Measurements from ENCODE around the gene WDR18.
"Not testable (repeated sequence)": the region's sequence is repeated elsewhere in the genome, so short reads cannot be mapped to it uniquely, and the experiment has no call there.

WDR18 gene

GRCh38 chr19:1019980-1020867 is 36.1 kb downstream of the WDR18 start:
- no peak for DNase-seq (ENCODE audit: low spot score)
- in situ Hi-C loops (cut with MboI; ENCODE audit: low sequenced_read_pairs, unreplicated experiment) = no loop called here
- no peak for TF ChIP-seq CTCF (IDR thresholded peaks at IDR 0.05; ENCODE audit: borderline replicate concordance, control extremely low read depth, extremely low read depth, insufficient read depth, missing control alignments)

GRCh38 chr19:1020868-1021425 is 36.8 kb downstream of the WDR18 start, which contains the start of gene TMEM259:
TMEM259 (minus strand) TSS chr19:1021123; CDS start chr19:1020996, 127 bp downstream.
- peak; percentile 98 for DNase-seq (ENCODE audit: low spot score)
- in situ Hi-C loops (cut with MboI; ENCODE audit: low sequenced_read_pairs, unreplicated experiment) = no loop called here
- TF ChIP-seq CTCF (IDR thresholded peaks at IDR 0.05; ENCODE audit: borderline replicate concordance, control extremely low read depth, extremely low read depth, insufficient read depth, missing control alignments) = no peak

GRCh38 chr19:1023883-1024188 is 39.7 kb downstream of the WDR18 start:
- DNase-seq (ENCODE audit: low spot score); in situ Hi-C loops (cut with MboI; ENCODE audit: low sequenced_read_pairs, unreplicated experiment): not testable (repeated sequence)

- DNase-seq (ENCODE audit: low spot score); in situ Hi-C loops (cut with MboI; ENCODE audit: low sequenced_read_pairs, unreplicated experiment): not testable (repeated sequence)
Measured at GRCh38 chr19:1025080-1025479, 40.9 kb downstream of the WDR18 start.

GRCh38 chr19:1025960-1026782 is 42.0 kb downstream of the WDR18 start, which contains the start of gene CNN2:
CNN2 (plus strand) TSS chr19:1026608; CDS start chr19:1026662, 54 bp downstream.
- peak; percentile 90 for DNase-seq (ENCODE audit: low spot score)
- no peak for TF ChIP-seq CTCF (IDR thresholded peaks at IDR 0.05; ENCODE audit: borderline replicate concordance, control extremely low read depth, extremely low read depth, insufficient read depth, missing control alignments)
- in situ Hi-C loops (cut with MboI; ENCODE audit: low sequenced_read_pairs, unreplicated experiment) = no loop called here

GRCh38 chr19:1026783-1027649 is 42.9 kb downstream of the WDR18 start:
- DNase-seq (ENCODE audit: low spot score) = no peak
- in situ Hi-C loops (cut with MboI; ENCODE audit: low sequenced_read_pairs, unreplicated experiment) = no loop called here
- no peak for TF ChIP-seq CTCF (IDR thresholded peaks at IDR 0.05; ENCODE audit: borderline replicate concordance, control extremely low read depth, extremely low read depth, insufficient read depth, missing control alignments)

GRCh38 chr19:1027650-1028061 is 43.5 kb downstream of the WDR18 start:
- no peak for TF ChIP-seq CTCF (IDR thresholded peaks at IDR 0.05; ENCODE audit: borderline replicate concordance, control extremely low read depth, extremely low read depth, insufficient read depth, missing control alignments)
- no peak for DNase-seq (ENCODE audit: low spot score)
- in situ Hi-C loops (cut with MboI; ENCODE audit: low sequenced_read_pairs, unreplicated experiment) = no loop called here

Data from GM13976 (cell line).